Stomach (tissue), 4 donors: ENCODE results near the gene BABAM2.
"Not testable (repeated sequence)": the region's sequence is repeated elsewhere in the genome, so short reads cannot be mapped to it uniquely, and the experiment has no call there.

Experiments
- EP300 ChIP-seq: sonication (generic); formaldehyde crosslinking; IDR thresholded peaks from one replicate; pipeline ENCODE4 v1.6.1; 2017; ENCODE audit warnings: antibody characterized with exemption
- POLR2A ChIP-seq, 4 donors: fragments of 450-650 bp; IDR thresholded peaks; one replicate each; pipeline ENCODE4 v1.6.1; 2016; ENCODE audit warnings: antibody characterized with exemption in 4 of 4, control low read depth in 2 of 4, mild to moderate bottlenecking in 1 of 4, moderate library complexity in 1 of 4
- POLR2AphosphoS5 ChIP-seq, 3 donors: sonication (generic); formaldehyde crosslinking; IDR thresholded peaks; one replicate each; pipeline ENCODE4 v1.6.1; 2016; ENCODE audit warnings: antibody characterized with exemption in 3 of 3
- TF ChIP-seq, protein P1 (sequence below), 7 experiments: fragments of 450-650 bp in 4 of 7; fragments of 200-600 bp in 3 of 7; sonication (generic) in 3 of 7; IDR thresholded peaks; one replicate each; pipeline ENCODE4 v1.5.1; 2016 to 2019; ENCODE audit warnings: antibody characterized with exemption in 7 of 7, control low read depth in 2 of 7, mild to moderate bottlenecking in 1 of 7

DNA sequence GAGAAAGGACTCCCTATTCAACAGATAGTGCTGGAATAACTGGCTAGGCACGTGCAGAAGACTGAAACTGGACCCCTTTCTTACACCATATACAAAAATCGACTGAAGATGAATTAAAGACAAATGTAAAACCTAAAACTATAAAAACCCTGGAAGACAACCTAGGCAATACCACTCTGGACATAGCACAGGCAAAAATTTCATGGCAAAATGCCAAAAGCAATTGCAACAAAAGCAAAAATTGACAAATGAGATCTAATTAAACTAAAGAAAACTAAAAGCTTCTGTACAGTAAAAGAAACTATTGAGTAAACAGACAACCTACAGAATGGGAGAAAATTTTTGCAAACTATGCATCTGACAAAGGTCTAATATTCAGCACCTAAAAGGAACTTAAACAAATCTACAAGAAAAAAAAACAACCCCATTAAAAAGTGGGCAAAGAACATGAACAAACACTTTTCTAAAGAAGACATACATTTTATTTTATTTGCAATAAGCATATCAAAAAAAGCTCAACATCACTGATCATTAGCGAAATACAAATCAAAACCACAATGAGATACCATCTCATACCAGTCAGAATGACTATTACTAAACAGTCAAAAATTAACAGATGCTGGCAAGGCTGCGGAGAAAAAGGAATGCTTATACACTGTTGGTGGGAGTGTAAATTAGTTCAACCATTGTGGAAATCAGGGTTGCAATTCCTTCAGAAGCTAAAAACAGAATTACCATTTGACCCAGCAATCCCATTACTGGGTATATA, 8.5 kb upstream of the BABAM2 start:
- TF ChIP-seq POLR2A (IDR thresholded peaks at IDR 0.05); POLR2AphosphoS5 (IDR thresholded peaks at IDR 0.05); EP300: not testable (repeated sequence)
- TF ChIP-seq, protein P1, sequence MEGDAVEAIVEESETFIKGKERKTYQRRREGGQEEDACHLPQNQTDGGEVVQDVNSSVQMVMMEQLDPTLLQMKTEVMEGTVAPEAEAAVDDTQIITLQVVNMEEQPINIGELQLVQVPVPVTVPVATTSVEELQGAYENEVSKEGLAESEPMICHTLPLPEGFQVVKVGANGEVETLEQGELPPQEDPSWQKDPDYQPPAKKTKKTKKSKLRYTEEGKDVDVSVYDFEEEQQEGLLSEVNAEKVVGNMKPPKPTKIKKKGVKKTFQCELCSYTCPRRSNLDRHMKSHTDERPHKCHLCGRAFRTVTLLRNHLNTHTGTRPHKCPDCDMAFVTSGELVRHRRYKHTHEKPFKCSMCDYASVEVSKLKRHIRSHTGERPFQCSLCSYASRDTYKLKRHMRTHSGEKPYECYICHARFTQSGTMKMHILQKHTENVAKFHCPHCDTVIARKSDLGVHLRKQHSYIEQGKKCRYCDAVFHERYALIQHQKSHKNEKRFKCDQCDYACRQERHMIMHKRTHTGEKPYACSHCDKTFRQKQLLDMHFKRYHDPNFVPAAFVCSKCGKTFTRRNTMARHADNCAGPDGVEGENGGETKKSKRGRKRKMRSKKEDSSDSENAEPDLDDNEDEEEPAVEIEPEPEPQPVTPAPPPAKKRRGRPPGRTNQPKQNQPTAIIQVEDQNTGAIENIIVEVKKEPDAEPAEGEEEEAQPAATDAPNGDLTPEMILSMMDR (IDR thresholded peaks at IDR 0.05): not testable (repeated sequence)
